GM23248 (cell line): ENCODE data around the gene TNFRSF6B.

ENCODE experiments used
- EZH2 ChIP-seq: fragments of 200-600 bp; sonication (generic); IDR thresholded peaks from 2 replicates; pipeline ENCODE4 v1.6.1; 2018; ENCODE audit warnings: antibody characterized with exemption, mild to moderate bottlenecking; ENCODE audit not compliant: insufficient read depth, poor library complexity, severe bottlenecking
- EZH2phosphoT487 ChIP-seq: fragments of 200-600 bp; sonication (generic); IDR thresholded peaks from 2 replicates; pipeline ENCODE4 v1.6.1; 2018; ENCODE audit warnings: antibody characterized with exemption, moderate library complexity, mild to moderate bottlenecking, low read depth; ENCODE audit not compliant: insufficient read depth

- TF ChIP-seq EZH2phosphoT487: no peak
- TF ChIP-seq EZH2: no peak
Measured at GRCh38 chr20:63656451-63656850, 40.0 kb upstream of the TNFRSF6B start.
